Measurements from ENCODE around the gene REV1.

REV1 gene

GRCh38 chr2:99489761-99490622 is at the start of gene REV1:
Gene REV1, minus strand, starts transcription at chr2:99490017. Its CDS starts 25,042 bp downstream, at chr2:99464975.
- Histone ChIP-seq H3K27ac (ENCODE audit: low read length) (peak within 1 kb of the TSS; percentile 70), H3K79me2 (ENCODE audit: insufficient read depth, low read length) (peaks cover 47% of the 10 kb centered on the region), H3K4me1 (ENCODE audit: insufficient read depth, low read length) (peaks cover 43% of the 10 kb centered on the region), H2AFZ (ENCODE audit: low read depth, low read length) (peak within 1 kb of the TSS; percentile 86), H3K9me3 (ENCODE audit: insufficient read depth, low read length, severe bottlenecking) (no peaks in the 10 kb centered on the region), H3K4me3 (ENCODE audit: low read depth in 1 of 2, low read length in 2 of 2) (peak within 1 kb of the TSS; percentile 42 to 86), H4K20me1 (ENCODE audit: insufficient read depth, low read length) (peaks cover 30% of the 10 kb centered on the region), H3K27me3 (ENCODE audit: insufficient read depth, low read length, poor library complexity) (peaks cover 13% of the 10 kb centered on the region), H3K4me2 (ENCODE audit: insufficient read depth, low read length) (peak within 1 kb of the TSS; percentile 86), H3K36me3 (ENCODE audit: insufficient read depth, low read length) (no peaks in the 10 kb centered on the region; the same call in 1 of the 2 replicates), H3K9ac (ENCODE audit: low read depth, low read length) (peak within 1 kb of the TSS; percentile 85)
- TF ChIP-seq EZH2 (IDR thresholded peaks at IDR 0.05; ENCODE audit: borderline replicate concordance, low read depth, low read length, severe bottlenecking) (no peak), CTCF (IDR thresholded peaks at IDR 0.05; ENCODE audit: borderline replicate concordance, extremely low read depth, low read length, poor library complexity, severe bottlenecking) (peak; percentile 78)
- DNase-seq, result peak; percentile 95
- peak; percentile 88 for ATAC-seq (ENCODE audit: insufficient read depth, low read depth)

- no peaks in the 10 kb centered on the region for H3K79me2 ChIP-seq (ENCODE audit: insufficient read depth, low read length)
- no peak overlapping the region for H3K4me2 ChIP-seq (ENCODE audit: insufficient read depth, low read length)
- no peak overlapping the region for H3K27ac ChIP-seq (ENCODE audit: low read length)
- no peak for ATAC-seq (ENCODE audit: insufficient read depth, low read depth)
- H3K9me3 ChIP-seq (ENCODE audit: insufficient read depth, low read length, severe bottlenecking), result peaks cover 3% of the 10 kb centered on the region
- no peak overlapping the region for H3K4me3 ChIP-seq (ENCODE audit: low read depth in 1 of 2, low read length in 2 of 2)
- no peak for DNase-seq
- no peak overlapping the region for H3K9ac ChIP-seq (ENCODE audit: low read depth, low read length)
- H2AFZ ChIP-seq (ENCODE audit: low read depth, low read length), result no peak overlapping the region
- H4K20me1 ChIP-seq (ENCODE audit: insufficient read depth, low read length), result no peaks in the 10 kb centered on the region
- H3K27me3 ChIP-seq (ENCODE audit: insufficient read depth, low read length, poor library complexity), result no peaks in the 10 kb centered on the region
- no peaks in the 10 kb centered on the region for H3K36me3 ChIP-seq (ENCODE audit: insufficient read depth, low read length)
- no peaks in the 10 kb centered on the region for H3K4me1 ChIP-seq (ENCODE audit: insufficient read depth, low read length)
- TF ChIP-seq EZH2 (IDR thresholded peaks at IDR 0.05; ENCODE audit: borderline replicate concordance, low read depth, low read length, severe bottlenecking) (no peak), CTCF (IDR thresholded peaks at IDR 0.05; ENCODE audit: borderline replicate concordance, extremely low read depth, low read length, poor library complexity, severe bottlenecking) (no peak)
These were observed 48.2 kb upstream of the REV1 start for GRCh38 chr2:99537910-99538485.

- Histone ChIP-seq H2AFZ (ENCODE audit: low read depth, low read length) (no peak overlapping the region), H4K20me1 (ENCODE audit: insufficient read depth, low read length) (no peaks in the 10 kb centered on the region), H3K27me3 (ENCODE audit: insufficient read depth, low read length, poor library complexity) (no peaks in the 10 kb centered on the region), H3K9ac (ENCODE audit: low read depth, low read length) (no peak overlapping the region), H3K79me2 (ENCODE audit: insufficient read depth, low read length) (no peaks in the 10 kb centered on the region), H3K27ac (ENCODE audit: low read length) (no peak overlapping the region), H3K4me1 (ENCODE audit: insufficient read depth, low read length) (no peaks in the 10 kb centered on the region), H3K36me3 (ENCODE audit: insufficient read depth, low read length) (no peaks in the 10 kb centered on the region), H3K9me3 (ENCODE audit: insufficient read depth, low read length, severe bottlenecking) (no peaks in the 10 kb centered on the region), H3K4me3 (ENCODE audit: low read depth in 1 of 2, low read length in 2 of 2) (no peak overlapping the region), H3K4me2 (ENCODE audit: insufficient read depth, low read length) (no peak overlapping the region)
- TF ChIP-seq EZH2 (IDR thresholded peaks at IDR 0.05; ENCODE audit: borderline replicate concordance, low read depth, low read length, severe bottlenecking) (no peak), CTCF (IDR thresholded peaks at IDR 0.05; ENCODE audit: borderline replicate concordance, extremely low read depth, low read length, poor library complexity, severe bottlenecking) (no peak)
- DNase-seq, result no peak
- ATAC-seq (ENCODE audit: insufficient read depth, low read depth), result no peak
These were observed 34.2 kb upstream of the REV1 start for GRCh38 chr2:99524056-99524455.
